ENCODE data around the gene CDK1.

GRCh38 chr10:60781661-60782060, 3.4 kb downstream of the CDK1 start:
- TF ChIP-seq EZH2 (IDR thresholded peaks at IDR 0.05), result no peak
- TF ChIP-seq POLR2AphosphoS5 (IDR thresholded peaks at IDR 0.05; ENCODE audit: borderline replicate concordance, low read depth, low read length), result no peak
- TF ChIP-seq FOXP2 (optimal IDR thresholded peaks at IDR 0.05; ENCODE audit: control extremely low read depth, extremely low read length, insufficient read depth), result no peak

Measured in SK-N-MC (cell line).